Measurements from ENCODE around the gene ITIH1.

Gene ITIH1

GRCh38 chr3:52809149-52809548, 31.8 kb downstream of the ITIH1 start:
- FAIRE-seq (no peak), DNase-seq (ENCODE audit: insufficient read length, low spot score) (no peak)
- TF ChIP-seq CTCF (IDR thresholded peaks at IDR 0.05; ENCODE audit: insufficient read depth, missing control alignments), result no peak

GRCh38 chr3:52809662-52810377, 32.4 kb downstream of the ITIH1 start:
- no peak for FAIRE-seq
- no peak for TF ChIP-seq CTCF (IDR thresholded peaks at IDR 0.05; ENCODE audit: insufficient read depth, missing control alignments)
- DNase-seq (ENCODE audit: insufficient read length, low spot score), result no peak

GRCh38 chr3:52810923-52811322, 33.5 kb downstream of the ITIH1 start:
- no peak for DNase-seq (ENCODE audit: insufficient read length, low spot score)
- TF ChIP-seq CTCF (IDR thresholded peaks at IDR 0.05; ENCODE audit: insufficient read depth, missing control alignments), result no peak
- no peak for FAIRE-seq

GRCh38 chr3:52811452-52812011, 34.1 kb downstream of the ITIH1 start:
- TF ChIP-seq CTCF (IDR thresholded peaks at IDR 0.05; ENCODE audit: insufficient read depth, missing control alignments), result no peak
- FAIRE-seq (no peak), DNase-seq (ENCODE audit: insufficient read length, low spot score) (no peak)

GRCh38 chr3:52813810-52814209, 36.4 kb downstream of the ITIH1 start:
- FAIRE-seq (no peak), DNase-seq (ENCODE audit: insufficient read length, low spot score) (no peak)
- TF ChIP-seq CTCF (IDR thresholded peaks at IDR 0.05; ENCODE audit: insufficient read depth, missing control alignments), result no peak

GRCh38 chr3:52816199-52816598, 38.8 kb downstream of the ITIH1 start:
- DNase-seq (ENCODE audit: insufficient read length, low spot score) (no peak), FAIRE-seq (no peak)
- TF ChIP-seq CTCF (IDR thresholded peaks at IDR 0.05; ENCODE audit: insufficient read depth, missing control alignments), result no peak

GRCh38 chr3:52816654-52817053, 39.3 kb downstream of the ITIH1 start:
- no peak for TF ChIP-seq CTCF (IDR thresholded peaks at IDR 0.05; ENCODE audit: insufficient read depth, missing control alignments)
- FAIRE-seq, result no peak

More at GRCh38 chr3:52816654-52817053, 39.3 kb downstream of the ITIH1 start:
- DNase-seq (ENCODE audit: insufficient read length, low spot score), result no peak

Measured in D721Med (cell line).